Endothelial cell of umbilical vein (primary cell): Measurements from ENCODE around the gene AGPAT1. TPM values are rescaled to one million over a fixed set of nuclear protein-coding genes. Genes with fewer than 3 reads are reported as not detected.

Experiments
- BruUV-seq: library from RNA; stranded (reverse); fragments of 400-500 nt; replicated peaks from 2 replicates; lab custom pipeline; 2021; lab: Mats Ljungman, UMichigan
- CTCF ChIA-PET: fragments of 300-600, 350-600 bp; sonication (Branson Sonifier 250); formaldehyde crosslinking; loops from one replicate; lab custom pipeline; 2021; ENCODE audit warnings: antibody characterized with exemption, inconsistent platforms; lab: Charles Lee
- POLR2A ChIA-PET: fragments of 300-600, 350-600 bp; sonication (Branson Sonifier 250); formaldehyde crosslinking; loops from one replicate; lab custom pipeline; 2021; ENCODE audit warnings: antibody characterized with exemption, inconsistent platforms; lab: Charles Lee
- DNase-seq: peaks from one replicate; pipeline ENCODE4 v3.0.0-alpha.2; 2011; ENCODE audit warnings: low read depth, low spot score
- FAIRE-seq: peaks from 2 replicates; lab custom pipeline; 2011; peaks lifted over from hg19 to GRCh38; lab: Jason Lieb, UNC
- H2AFZ ChIP-seq: 2 replicates; pipeline ENCODE4 v1.6.0; 2012; ENCODE audit warnings: low read depth, low read length, control low read depth, inconsistent platforms
- H3K27ac ChIP-seq: 2 replicates; pipeline ENCODE4 v1.5.1; 2011; ENCODE audit warnings: low read depth, mild to moderate bottlenecking, control low read depth, low read length, moderate library complexity; ENCODE audit not compliant: insufficient read depth
- H3K27me3 ChIP-seq, 2 experiments: 2 replicates each; pipeline versions ENCODE4 v1.6.0 to v1.6.1; 2011; ENCODE audit warnings: low read length in 2 of 2, mixed read lengths in 1 of 2; ENCODE audit not compliant: control insufficient read depth in 2 of 2, insufficient read depth in 2 of 2
- H3K36me3 ChIP-seq, 2 experiments: 2 replicates in 1 of 2; 3 replicates in 1 of 2; pipeline ENCODE4 v1.5.1; 2011; ENCODE audit warnings: low read length in 2 of 2, mild to moderate bottlenecking in 1 of 2, moderate library complexity in 1 of 2; ENCODE audit not compliant: control insufficient read depth in 2 of 2, insufficient read depth in 2 of 2; ENCODE audit errors: extremely low read depth in 1 of 2
- H3K4me1 ChIP-seq: 3 replicates; pipeline ENCODE4 v1.5.1; 2011; ENCODE audit warnings: mild to moderate bottlenecking, low read length; ENCODE audit not compliant: control insufficient read depth, insufficient read depth; ENCODE audit errors: extremely low read depth
- H3K4me2 ChIP-seq: 2 replicates; pipeline ENCODE4 v1.6.1; 2011; ENCODE audit warnings: low read length, control low read depth, mixed read lengths; ENCODE audit not compliant: insufficient read depth
- H3K4me3 ChIP-seq, 3 experiments: fragments of 200-600 bp in 1 of 3; sonication (generic), shearing (Covaris generic) in 1 of 3; replicated peaks in 1 of 3; 2 replicates each; pipeline ENCODE4 v1.5.1; 2011 to 2016; ENCODE audit warnings: control low read depth in 3 of 3, low read length in 3 of 3, mild to moderate bottlenecking in 2 of 3, inconsistent platforms in 1 of 3, low read depth in 1 of 3, moderate library complexity in 1 of 3; ENCODE audit not compliant: insufficient read depth in 1 of 3
- H3K79me2 ChIP-seq: 2 replicates; pipeline ENCODE4 v1.6.0; 2012; ENCODE audit warnings: low read length, inconsistent platforms; ENCODE audit not compliant: control insufficient read depth, insufficient read depth
- H3K9ac ChIP-seq: replicated peaks from 2 replicates; pipeline ENCODE3; 2011; ENCODE audit warnings: low read length, control low read depth; ENCODE audit not compliant: insufficient read depth; ENCODE audit errors: extremely low read depth
- H3K9me1 ChIP-seq: replicated peaks from 3 replicates; pipeline ENCODE4 v1.6.0; 2011; ENCODE audit warnings: mild to moderate bottlenecking, low read length; ENCODE audit not compliant: control insufficient read depth, insufficient read depth; ENCODE audit errors: extremely low read depth
- H3K9me3 ChIP-seq: replicated peaks from 2 replicates; pipeline ENCODE4 v1.5.1; 2012; ENCODE audit warnings: low read length, inconsistent platforms; ENCODE audit not compliant: control insufficient read depth, insufficient read depth
- H4K20me1 ChIP-seq: replicated peaks from 2 replicates; pipeline ENCODE3; 2011; ENCODE audit warnings: mild to moderate bottlenecking, low read length; ENCODE audit not compliant: control insufficient read depth, insufficient read depth; ENCODE audit errors: extremely low read depth
- CTCF ChIP-seq, 2 donors: IDR thresholded peaks; 1 replicate in 1 of 2; 2 replicates in 1 of 2; pipeline ENCODE4 v1.5.1; 2011; ENCODE audit warnings: low read length in 2 of 2, mild to moderate bottlenecking in 2 of 2, moderate library complexity in 2 of 2, control low read depth in 1 of 2, inconsistent platforms in 1 of 2, low read depth in 1 of 2; ENCODE audit not compliant: insufficient read depth in 1 of 2; ENCODE audit errors: extremely low read depth in 1 of 2
- EZH2 ChIP-seq: IDR thresholded peaks from 2 replicates; pipeline ENCODE4 v1.6.1; 2012; ENCODE audit warnings: borderline replicate concordance, low read depth, mild to moderate bottlenecking, moderate library complexity, low read length, inconsistent platforms; ENCODE audit not compliant: severe bottlenecking
- JUN ChIP-seq: IDR thresholded peaks from 2 replicates; pipeline ENCODE4 v1.6.1; 2011; ENCODE audit warnings: borderline replicate concordance, low read depth; ENCODE audit not compliant: insufficient read length, insufficient read depth
- dilution Hi-C: fragments of 300-500 bp; cut with MboI; formaldehyde crosslinking; loops from one replicate; pipeline ENCODE4 v1.15.0; 2019; ENCODE audit warnings: low sequenced_read_pairs; ENCODE audit not compliant: extremely low pct_ligation_motif_present
- intact Hi-C: fragments of 100-400 bp; cut with micrococcal nuclease; formaldehyde crosslinking; loops from one replicate; pipeline ENCODE4 v1.10.0; 2022
- polyA plus RNA-seq, 4 experiments: library from polyadenylated mRNA; depleted of rRNA in 3 of 4; stranded (reverse) in 3 of 4; unstranded in 1 of 4; fragments of >200 nt; gene quantifications; 2 replicates each; pipeline versions ENCODE4 v1.2.1 to v1.2.3, GENCODE V29; 2011 to 2012; ENCODE audit warnings: missing spikeins in 1 of 4
- total RNA-seq: library from RNA; stranded (reverse); gene quantifications from 2 replicates; pipeline ENCODE4 v1.2.3, GENCODE V29; 2021

Gene AGPAT1
- total and polyA plus RNA-seq, 2 donors (not counting 3 experiments of a cell fraction or from before 2014, with no cell fraction given) = 38.4 to 132 TPM

- Histone ChIP-seq H3K4me2 (peak overlapping the region; percentile 59), H3K9me1 (no peaks in the 10 kb centered on the region), H3K9me3 (no peaks in the 10 kb centered on the region), H3K4me3 (peak overlapping the region; percentile 11 to 53 (median 30)), H2AFZ (peak overlapping the region; percentile 92), H3K36me3 (no peaks in the 10 kb centered on the region), H3K27ac (no peak overlapping the region), H4K20me1 (no peaks in the 10 kb centered on the region), H3K27me3 (peaks cover 24 to 27% of the 10 kb centered on the region in 2 experiments), H3K79me2 (no peaks in the 10 kb centered on the region), H3K4me1 (peaks cover 16% of the 10 kb centered on the region), H3K9ac (no peak overlapping the region)
- intact Hi-C loops (loop anchor here (1.0 kb wide), 1 partner anchor 47 kb away; no protein-coding TSS in a partner anchor), dilution Hi-C loops (no loop called here)
- TF ChIP-seq EZH2 = peak; percentile 40
- peak; percentile 37 to 40 for TF ChIP-seq CTCF (IDR thresholded peaks at IDR 0.05; ENCODE audit: extremely low read depth in 1 of 2, insufficient read depth in 1 of 2, low read depth in 1 of 2, low read length in 2 of 2)
- TF ChIP-seq JUN = no peak
- FAIRE-seq (peak; percentile 84), DNase-seq (peak; percentile 66)
- ChIA-PET POLR2A (interaction anchor here (0.5 to 0.8 kb wide), 2 partner anchors 18 to 48 kb away, joined by 4 to 5 read pairs; no protein-coding TSS in a partner anchor), CTCF (interaction anchor here (0.7 to 2.8 kb wide), 11 partner anchors 8 to 637 kb away, joined by 3 to 12 read pairs (median 4); partner anchors contain the start of genes AGPAT1, ATF6B and FKBPL)
- BruUV-seq = no TSS peak
These were observed 27.4 kb downstream of the AGPAT1 start for GRCh38 chr6:32148289-32149091.
